Liver (tissue), 3 donors: ENCODE results near the gene MCF2L.

Experiments used
- ATF3 ChIP-seq: IDR thresholded peaks from 2 replicates; pipeline ENCODE4 v1.6.1; 2016; ENCODE audit warnings: antibody characterized with exemption
- CTCF ChIP-seq: fragments of 150-350 bp; IDR thresholded peaks from 2 replicates; pipeline ENCODE4 v1.5.1; 2017; ENCODE audit warnings: improper control_type of control experiment, low read depth, low read length; ENCODE audit not compliant: missing input control
- GABPA ChIP-seq, 2 donors: IDR thresholded peaks in 1 of 2; conservative IDR thresholded peaks in 1 of 2; 2 replicates each; pipeline ENCODE4 v1.6.1; 2016; ENCODE audit warnings: antibody characterized with exemption in 2 of 2, mild to moderate bottlenecking in 1 of 2, moderate library complexity in 1 of 2
- donor health status: healthy.
- donor health status: healthy.

- no peak for TF ChIP-seq CTCF
- no peak for TF ChIP-seq ATF3
- TF ChIP-seq GABPA (IDR thresholded peaks at IDR 0.05 in 1 of 2, conservative IDR thresholded peaks at IDR 0.05 in 1 of 2): no peak
Observed at GRCh38 chr13:113051641-113052040, 82.6 kb downstream of the MCF2L start.
